Fibroblast of peridontal ligament (primary cell): ENCODE data around the gene GTF3C1.

Experiments
- DNase-seq: peaks from one replicate; pipeline ENCODE4 v3.0.0-alpha.2; 2010; ENCODE audit errors: extremely low read depth

Gene GTF3C1

DNA sequence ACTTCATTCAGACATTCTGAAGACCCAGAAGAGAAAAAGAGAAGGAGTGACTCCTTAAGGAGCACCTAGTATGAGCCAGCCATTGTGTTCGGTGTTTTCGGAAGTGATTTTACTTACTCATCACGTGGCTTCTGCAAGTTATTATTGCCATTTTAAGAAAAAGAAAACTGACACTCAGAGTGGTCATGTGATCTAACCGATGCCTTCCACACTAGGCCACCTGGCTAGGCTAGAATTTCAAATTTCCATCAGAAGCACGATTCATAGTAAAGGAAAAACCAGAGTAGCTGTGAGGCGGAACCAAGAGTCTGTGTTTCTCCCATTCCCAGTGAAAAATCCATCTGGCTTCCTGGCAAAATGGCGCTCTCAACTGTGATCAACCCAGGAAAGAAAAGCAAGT lies 32.0 kb downstream of the GTF3C1 start:
- DNase-seq = no peak

DNA sequence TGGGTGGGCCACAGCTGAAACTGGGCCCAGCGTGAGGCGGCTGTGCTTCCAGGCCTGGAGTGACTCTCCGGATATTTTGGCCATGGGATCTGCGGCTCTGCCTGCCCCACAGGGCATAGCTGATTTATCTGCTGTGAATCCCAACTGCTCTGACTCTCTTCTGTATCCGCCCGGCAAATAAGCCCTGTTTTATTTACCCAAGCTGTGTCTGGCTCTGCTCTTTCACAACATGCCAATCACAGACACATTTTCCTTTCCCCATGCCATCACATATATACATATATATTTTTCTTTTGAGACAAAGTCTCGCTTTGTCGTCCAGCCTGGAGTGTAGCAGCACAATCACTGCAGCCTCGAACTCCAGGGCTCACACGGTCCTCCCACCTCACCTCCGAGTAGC lies 33.3 kb downstream of the GTF3C1 start:
- DNase-seq = no peak

- no peak for DNase-seq
Measured at GRCh38 chr16:27515874-27516353, 33.8 kb downstream of the GTF3C1 start.

GRCh38 chr16:27514806-27515205 lies 34.9 kb downstream of the GTF3C1 start:
- no peak for DNase-seq

DNA sequence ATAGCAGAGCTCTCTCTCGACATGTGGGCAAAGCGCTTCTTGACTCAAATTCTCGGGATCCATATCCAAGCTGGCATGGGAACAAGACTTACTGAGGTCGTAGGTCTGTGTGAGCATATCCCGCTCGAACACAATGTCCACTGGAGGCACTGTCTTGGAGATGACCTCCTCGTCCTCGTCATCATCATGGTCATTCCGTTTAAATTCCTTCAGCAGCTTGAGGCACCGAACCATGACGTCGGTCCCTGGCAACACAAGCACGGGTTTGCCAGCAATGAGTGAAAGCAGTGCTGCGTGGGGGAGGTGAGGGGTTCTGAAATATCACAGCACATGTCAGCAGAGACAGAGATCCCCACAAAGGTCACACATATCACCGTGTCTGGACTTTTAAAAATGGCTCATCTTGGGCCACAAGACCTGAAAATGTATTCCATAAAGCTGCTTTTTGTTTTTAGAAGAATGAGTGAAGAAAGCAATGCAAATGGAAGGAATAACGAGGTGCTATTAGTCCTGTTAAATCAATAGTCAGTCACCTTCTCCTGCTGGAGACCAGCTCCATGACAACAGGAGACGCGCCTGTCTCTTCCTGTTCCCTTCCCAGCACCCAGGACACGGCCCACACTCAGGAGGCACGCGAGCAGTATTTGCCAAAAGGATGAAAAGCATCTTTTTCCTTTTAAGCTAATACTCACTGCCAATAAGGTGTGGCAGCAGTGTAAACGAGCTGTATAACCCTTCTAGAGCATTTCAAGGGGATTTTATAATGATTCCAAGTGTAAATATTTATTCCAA lies 37.9 kb downstream of the GTF3C1 start:
- peak; percentile 42 for DNase-seq

GRCh38 chr16:27508476-27508875 lies 41.2 kb downstream of the GTF3C1 start:
- DNase-seq = no peak

DNA sequence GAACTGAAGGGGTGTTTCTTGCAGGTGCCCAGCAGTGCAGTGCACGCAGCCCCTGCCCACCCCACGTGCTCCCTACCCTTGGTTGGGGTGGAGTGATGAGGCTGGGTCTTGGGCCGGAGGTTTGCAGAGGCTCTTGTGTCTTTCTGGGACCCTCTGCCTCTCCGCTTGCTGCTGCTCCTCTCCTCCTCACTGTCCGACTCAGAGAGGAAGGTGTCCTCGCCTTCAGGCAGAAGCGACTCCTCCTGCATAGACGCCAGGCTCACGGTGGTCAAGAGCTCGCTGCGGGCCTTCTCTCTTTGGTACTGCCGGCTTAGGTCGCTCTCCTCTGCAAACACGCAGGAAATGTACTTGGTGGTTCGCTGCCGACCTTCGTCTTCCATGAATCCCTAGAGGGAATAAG lies 42.9 kb downstream of the GTF3C1 start:
- DNase-seq = no peak

DNA sequence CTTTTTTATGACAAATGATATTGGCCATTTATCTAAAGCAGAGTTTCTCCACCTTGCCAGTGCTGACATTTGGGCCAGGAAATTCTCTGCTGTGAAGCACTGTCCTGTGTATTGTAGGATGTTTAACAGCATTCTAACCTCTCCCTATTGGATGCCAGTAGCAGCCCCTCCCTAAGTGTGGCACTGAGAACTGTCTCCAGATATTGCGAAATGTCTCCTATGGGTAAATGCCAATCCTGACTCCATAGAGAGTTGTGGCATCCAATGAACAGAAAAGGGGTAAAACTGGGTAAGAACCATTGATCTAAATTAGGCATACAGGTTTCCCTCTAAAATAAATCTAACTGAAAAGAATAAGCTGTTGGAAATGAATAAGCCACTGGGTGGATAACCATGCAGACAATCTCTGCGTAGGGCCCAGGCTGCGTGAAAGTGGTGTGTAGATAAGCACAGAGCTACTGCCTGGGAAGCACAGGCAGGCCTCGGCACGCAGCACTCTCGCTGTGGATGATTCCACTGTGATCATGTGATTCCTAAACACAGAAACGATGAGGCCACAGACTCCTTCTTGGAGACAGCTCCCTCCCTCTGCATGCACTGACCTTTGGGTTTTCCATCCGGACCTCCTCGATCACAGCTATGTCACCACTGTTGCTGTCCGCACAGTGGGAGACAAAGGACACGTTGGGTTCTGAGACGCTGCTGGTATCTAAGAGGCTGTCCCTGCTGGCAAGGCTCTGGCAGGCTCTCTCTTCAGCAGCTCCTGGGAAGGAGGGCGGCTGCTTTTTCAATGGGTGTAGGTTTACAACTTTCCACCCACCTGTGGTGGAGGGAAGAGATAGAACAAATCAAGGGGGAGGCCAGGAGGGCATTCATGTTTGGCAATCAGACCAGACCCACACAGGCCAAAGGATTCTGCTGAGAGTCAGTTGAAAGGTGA lies 44.1 kb downstream of the GTF3C1 start:
- peak; percentile 34 for DNase-seq

GRCh38 chr16:27503662-27504061 lies 46.1 kb downstream of the GTF3C1 start:
- DNase-seq = no peak

DNA sequence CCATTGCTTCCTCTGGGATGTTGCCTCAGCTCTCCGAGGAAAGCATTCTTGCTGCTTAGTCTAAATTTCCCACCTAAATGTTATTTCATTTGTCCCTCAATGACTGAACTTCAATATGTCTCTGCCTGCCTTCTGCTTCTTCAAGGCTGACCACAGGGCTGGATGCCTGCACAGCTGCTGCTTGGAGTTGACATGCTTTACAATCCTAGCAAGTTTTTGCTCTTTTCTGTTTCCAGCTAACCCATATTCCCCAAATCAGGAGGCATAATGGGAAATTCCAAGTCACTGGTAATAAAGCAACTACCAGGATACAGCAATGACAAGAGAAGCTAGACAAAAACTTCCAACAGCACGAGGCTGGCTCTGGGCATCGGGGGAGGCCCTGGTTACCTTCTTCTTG lies 48.9 kb downstream of the GTF3C1 start:
- DNase-seq = no peak

GRCh38 chr16:27499659-27500055 lies 50.1 kb downstream of the GTF3C1 start:
- DNase-seq = no peak

DNA sequence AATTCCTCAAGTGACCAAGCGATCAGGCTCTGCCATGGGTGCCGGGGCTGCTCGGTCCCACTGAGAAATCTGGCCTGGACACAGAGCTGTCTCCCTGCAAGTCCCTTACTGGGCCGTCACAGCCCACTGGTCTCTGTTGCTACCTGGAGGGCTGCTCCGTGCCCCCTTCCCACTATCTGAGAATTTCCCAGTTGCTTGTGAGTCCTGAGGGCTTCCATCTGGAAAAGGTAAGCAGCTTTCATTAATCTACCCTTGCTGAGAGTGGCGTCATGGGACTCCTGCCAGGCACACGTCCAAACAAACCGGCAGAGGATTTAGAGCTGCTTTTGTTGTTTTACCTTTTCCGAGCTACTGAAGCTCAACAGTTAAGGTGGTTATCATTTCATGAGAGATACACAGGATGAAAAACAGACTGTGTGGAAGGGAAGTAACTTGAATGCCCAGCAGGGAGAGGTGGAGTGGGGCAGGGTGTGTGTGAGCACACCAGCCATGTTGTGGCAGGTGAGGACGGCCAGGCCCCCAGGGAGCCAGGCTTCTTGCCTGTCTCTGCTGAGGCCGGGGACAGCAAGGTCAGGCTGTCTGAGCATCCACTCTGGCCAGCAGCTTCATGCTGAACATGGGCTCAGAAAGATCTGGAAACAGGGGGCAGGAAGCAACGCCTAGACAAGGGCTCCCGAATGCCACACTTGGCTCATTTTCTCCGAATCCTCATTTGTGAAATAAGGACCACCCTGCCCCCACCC lies 50.6 kb downstream of the GTF3C1 start:
- no peak for DNase-seq

- DNase-seq = peak; percentile 8
Measured at GRCh38 chr16:27498031-27498825, 51.5 kb downstream of the GTF3C1 start.

- no peak for DNase-seq
Measured at GRCh38 chr16:27495191-27495590, 54.5 kb downstream of the GTF3C1 start.

GRCh38 chr16:27492588-27492979 lies 57.1 kb downstream of the GTF3C1 start:
- no peak for DNase-seq

GRCh38 chr16:27491894-27492587 lies 57.7 kb downstream of the GTF3C1 start:
- DNase-seq = no peak

DNA sequence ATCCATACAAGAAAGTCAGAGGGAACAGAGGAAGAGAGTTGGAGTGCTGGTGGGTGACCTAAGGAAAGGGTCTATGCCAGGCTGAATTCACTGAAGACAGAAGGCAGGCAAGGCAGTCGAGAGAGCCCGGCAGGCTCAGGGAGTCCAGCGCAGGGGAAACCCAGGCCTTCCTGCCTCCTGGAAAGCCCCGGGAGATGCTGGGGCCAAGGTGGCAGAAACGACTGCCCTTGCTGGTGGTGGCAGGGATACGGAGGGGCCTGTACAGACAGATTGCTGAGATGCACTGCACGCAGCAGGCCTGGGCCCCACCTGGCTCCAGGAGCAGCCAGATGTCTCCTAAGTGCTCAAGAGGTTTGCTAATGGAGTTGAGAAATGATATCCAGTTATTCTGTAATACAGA lies 59.8 kb downstream of the GTF3C1 start:
- DNase-seq = no peak

GRCh38 chr16:27489421-27489820 lies 60.3 kb downstream of the GTF3C1 start:
- DNase-seq = no peak

GRCh38 chr16:27486760-27487159 lies 63.0 kb downstream of the GTF3C1 start:
- no peak for DNase-seq

DNA sequence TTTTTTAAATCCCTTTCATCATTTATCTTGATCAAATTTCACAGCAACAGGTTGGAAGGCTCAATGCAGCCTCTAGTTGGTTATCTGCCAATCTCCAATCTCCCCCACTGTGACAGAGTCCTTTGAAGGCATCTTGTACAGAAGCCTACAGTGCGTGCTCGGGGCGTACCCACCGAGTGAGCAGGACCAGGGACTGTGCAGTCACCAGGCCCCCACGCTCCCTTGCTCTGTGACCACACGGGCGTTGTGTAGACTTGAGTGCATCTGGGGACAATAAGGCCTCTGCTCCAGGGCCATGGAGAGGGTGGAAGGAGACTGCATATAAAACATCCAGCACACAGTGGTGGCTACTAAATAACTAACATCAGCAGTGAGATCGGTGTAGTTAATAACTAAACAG lies 63.4 kb downstream of the GTF3C1 start:
- no peak for DNase-seq

GRCh38 chr16:27485811-27486210 lies 63.9 kb downstream of the GTF3C1 start:
- DNase-seq = no peak
